Stimulated activated CD4-positive, alpha-beta T cell treated with anti-CD3 and anti-CD28 coated beads, TNF-alpha, amount 100 ng/mL, for 24 hours (primary cell): Measurements from ENCODE around the gene SNRNP200.

ENCODE experiments used
- DNase-seq, 3 experiments: peaks; one replicate each; pipeline ENCODE4 v3.0.0-alpha.2; 2020; ENCODE audit warnings: low read depth in 3 of 3

SNRNP200 gene

DNA sequence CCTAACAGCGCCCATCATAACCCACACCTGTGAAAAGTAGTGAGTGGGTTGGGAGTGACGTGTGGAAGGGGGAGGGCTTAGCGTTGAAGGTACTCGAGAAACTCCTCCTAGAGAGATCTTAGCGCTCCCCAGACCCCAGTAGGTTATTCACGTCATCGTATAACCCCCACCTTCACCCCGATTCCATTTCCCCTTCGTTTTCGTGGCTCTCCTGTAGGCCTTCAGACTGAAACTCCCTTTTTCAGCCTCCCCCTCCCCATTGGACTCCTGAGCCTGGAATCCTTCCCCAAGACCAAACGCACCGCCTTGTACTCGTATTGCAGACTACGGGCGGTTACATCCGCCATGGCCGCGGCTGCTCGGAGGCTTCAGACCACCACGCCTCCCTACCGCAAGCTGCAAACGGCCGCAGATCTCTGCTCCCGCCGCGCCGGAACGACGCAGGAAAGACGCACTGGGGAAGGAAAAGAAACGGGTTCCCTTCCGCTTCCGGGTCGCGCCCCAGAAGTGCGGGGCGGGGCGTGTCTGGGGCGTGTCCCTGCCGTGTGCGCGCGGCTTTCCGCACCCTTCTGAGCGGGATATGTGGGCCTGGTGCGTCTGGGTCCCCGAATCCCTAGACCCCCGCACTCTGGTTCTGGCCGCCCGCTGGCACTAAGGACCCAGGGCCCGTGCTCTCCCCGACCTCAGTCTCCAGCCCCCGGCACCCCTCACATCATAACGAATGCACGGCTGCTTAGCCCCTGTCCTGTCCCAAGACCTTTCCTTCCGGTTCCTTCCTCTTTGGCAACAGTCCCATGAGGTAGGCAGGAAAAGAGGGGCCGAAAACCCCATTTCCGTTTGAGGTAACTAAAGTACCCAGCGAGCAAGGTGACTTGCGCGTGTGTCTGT lies at the start of gene SNRNP200:
TSS of gene SNRNP200 (minus strand) at position 456 of the 888 bp plus-strand sequence. CDS start at position 347, 109 bp downstream.
- peak; percentile 79 to 92 (median 86) for DNase-seq

DNA sequence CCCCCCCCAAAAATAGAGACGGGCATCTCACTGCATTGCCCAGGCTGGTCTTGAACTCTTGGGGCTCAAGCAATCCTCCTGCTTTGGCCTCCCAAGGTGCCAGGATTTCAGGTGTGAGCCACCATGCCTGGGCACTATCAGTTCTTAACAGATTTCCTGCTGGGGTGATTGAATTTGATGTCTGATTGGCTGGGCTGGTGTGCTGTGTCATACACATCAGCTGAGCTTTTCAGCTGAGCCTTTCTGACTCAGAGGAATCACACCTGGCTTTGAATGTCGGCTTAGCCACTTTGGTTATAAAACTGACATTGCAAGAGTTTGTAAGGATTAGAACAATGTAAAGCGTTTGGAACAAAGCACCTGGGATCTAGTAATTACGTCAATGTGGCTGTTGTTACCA lies 49.1 kb upstream of the SNRNP200 start:
- DNase-seq, result no peak

DNA sequence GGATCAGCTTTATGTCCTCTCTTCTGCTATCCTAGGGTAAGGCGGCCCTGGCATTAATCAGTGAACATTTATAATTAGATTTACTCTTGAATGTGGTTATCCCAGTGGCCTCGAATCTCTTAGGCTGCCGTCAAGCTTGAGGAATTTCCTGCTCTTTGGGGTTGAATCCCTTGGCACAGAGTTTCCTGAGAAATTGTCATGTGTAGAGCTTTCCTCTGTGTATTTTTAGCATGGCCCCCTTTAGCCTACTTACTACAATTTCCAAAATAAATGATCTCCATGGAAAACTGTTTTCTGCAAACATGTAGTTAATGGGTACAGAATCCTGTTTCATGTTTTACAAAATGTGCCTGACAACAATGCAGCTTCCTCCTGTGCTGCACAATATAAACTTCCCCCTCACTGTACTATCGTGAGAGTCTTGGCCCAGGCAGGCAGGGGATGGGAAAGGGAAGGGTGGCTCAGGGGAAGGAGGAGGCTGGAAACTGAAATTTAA lies 48.3 kb upstream of the SNRNP200 start:
- no peak for DNase-seq

- DNase-seq, result no peak
These were observed 47.8 kb upstream of the SNRNP200 start for GRCh38 chr2:96353032-96353561.

DNA sequence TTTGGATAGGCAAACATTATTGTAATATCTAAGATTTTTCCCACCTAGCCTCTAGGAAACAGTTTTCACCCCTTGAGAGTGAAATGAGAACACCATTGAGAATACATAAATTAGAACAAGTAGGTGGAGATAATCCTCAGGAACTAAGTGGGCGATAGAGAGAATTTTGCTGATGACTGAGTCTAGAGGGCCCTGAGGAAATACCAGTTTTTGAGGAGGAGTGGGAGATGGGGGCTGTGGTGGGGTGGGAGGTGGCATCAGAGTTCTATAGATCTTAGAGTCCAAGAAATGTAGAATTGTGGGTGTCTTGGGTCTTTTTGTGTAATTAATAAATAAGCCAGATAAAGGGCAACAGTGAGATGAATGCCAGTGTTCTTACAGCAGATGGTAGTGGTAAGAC lies 42.0 kb upstream of the SNRNP200 start:
- no peak for DNase-seq

DNA sequence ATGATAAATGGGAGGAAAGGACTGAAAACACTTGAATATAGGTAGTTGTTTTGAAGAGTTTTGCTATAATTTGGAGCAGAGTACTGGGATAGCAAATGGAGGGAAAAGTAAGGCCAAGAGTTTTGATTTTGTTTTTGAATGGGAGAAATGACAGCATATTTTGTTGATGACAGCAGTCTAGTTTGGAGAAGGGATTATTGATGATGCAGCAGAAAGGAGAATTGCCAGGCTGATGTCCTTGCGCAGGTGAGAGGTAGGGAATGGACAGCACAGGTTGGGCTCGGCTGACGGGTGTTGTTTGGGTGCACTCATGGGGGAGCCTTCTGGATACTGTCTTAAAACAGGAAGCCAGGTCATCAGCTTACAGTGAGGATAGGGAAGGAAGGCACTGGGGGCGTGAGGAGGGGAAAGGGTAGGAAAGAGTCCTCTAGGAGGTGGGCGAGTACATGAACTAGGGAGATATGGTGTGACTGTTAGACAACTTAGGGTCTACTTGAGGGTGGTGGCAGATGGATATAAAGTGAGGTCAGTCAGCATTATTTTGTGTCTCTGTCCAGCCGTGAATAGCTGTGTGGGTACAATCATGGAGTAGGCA lies 40.6 kb upstream of the SNRNP200 start:
- DNase-seq, result no peak

- DNase-seq, result no peak
These were observed 40.1 kb upstream of the SNRNP200 start for GRCh38 chr2:96345438-96345837.

DNA sequence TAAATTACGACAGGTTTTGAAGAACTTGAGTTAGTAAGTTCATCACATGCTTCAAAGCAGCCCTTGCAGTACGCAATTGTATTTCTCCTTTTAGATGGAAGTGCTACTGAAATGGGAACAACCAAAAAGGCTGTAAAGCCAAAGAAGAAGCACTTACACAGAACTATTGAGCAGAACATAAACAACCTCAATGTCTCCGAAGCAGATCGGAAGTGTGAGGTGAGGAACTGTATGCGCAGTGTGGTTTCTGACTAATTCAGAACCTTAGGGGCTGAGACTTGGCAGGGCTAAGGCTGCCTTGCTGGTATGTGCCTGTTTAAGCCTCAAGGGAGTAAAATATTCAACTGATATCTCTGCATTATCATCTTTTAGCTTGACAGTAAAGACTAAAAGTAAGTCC lies 38.7 kb upstream of the SNRNP200 start:
- DNase-seq, result peak in 1 of 3 experiments; percentile 14

DNA sequence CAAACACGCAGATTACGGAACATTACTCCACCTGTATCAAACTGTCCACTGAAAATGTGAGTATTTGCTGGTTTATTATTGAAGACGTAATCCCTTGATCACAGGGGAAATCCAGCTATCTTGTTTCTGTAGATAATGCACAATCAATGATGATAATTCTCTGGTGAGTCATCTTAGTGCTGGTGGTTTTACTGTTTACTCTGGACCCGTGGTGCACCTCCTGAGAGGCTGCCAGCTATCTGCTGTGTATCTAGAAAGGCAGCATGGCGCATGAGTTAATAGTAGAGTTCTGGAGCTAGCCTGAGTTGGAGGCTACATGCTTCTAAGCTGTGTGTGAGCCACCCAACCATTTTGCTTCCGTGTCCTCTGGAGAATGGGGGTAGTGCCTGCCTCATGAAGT lies 36.7 kb upstream of the SNRNP200 start:
- no peak for DNase-seq

GRCh38 chr2:96341641-96342040 lies 36.3 kb upstream of the SNRNP200 start:
- DNase-seq, result no peak

DNA sequence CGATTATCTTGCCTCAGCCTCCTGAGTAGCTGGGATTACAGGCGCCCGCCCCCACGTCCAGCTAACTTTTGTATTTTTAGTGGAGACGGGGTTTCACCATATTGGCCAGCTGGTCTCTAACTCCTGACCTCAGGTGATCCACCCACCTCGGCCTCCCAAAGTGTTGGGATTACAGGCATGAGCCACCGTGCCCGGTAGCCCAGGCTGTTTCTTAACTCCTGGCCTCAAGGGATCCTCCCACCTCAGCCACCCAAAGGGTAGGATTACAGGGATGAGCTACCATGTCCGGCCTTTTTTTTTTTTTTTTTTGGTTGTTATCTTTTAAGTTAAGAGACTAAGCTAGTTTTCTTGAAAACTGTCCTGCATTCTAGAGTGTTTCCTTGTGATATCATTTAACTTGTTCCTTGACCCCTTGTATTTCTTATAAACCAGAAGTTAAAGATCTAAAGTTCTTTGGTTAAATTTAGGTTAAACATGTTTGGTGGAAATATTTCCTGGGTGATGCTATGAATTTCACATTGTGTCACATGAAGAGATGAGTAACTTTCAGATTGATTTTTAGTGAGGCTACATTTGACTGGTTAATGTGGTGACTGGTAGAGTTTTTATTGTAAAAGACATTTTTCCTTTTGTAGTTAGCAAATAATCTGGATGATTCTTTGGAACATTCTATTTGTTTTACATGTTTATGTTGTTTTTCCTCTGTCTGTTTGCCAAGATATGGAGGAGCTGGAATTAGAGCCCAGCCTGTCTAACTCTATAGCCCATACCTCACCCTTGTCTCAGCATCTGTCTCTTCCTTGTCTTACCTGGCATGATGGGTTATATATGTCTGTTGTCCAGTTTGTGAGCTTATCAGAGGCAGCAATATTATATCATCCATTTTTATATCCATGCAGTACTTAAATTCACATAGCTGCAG lies 35.4 kb upstream of the SNRNP200 start:
- no peak for DNase-seq

DNA sequence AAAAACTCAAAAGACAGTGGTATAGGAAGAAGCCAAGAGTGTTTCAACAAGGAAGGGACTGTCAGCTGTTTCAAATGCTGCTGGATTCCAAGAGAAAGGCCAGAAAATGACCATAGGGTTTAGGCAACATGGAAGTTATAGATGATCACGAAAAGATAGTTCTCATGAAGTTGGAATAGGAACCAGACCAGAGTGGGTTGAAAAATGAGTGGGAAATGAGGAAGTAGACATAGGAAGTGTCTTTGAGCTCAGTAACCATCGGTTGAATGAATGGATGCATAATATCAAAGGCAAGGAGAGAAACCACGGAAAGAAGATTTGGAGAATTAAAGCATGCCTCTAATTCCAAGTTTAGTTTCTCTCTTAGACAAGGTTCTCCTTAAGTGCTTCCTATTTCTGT lies 31.5 kb upstream of the SNRNP200 start:
- no peak for DNase-seq

DNA sequence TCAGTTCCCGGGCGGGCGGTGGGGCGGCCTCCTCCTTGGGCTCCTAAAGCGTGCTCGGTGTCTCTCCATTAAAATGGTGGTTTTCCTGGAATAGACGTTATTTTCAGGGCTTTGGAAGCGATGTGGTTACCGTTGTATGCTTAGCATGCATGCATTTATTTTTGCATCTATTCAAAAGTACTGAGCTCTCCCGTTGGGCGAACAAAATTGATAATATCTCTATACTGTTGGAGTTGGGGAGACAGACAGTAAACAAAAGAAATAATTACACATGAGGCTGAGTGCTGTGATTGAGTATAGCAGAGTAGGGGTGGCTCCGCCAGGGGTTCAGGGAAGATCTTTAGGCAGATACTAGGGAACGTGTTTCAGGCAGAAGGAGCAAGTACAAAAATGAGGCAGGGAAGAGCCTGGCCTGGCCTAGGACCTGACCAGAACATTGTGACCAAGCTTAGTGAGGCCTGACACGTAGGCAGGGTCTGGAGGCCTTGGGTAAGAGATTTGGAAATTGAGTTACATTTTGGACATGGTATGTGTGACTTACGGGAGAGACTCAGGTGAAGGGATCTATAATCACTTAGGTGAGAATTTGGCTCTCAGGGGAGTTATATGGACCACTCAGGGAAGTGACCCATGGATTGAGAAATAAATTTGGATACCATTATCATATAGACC lies 30.9 kb upstream of the SNRNP200 start:
- DNase-seq, result no peak

GRCh38 chr2:96333708-96334107 lies 28.4 kb upstream of the SNRNP200 start:
- no peak for DNase-seq

GRCh38 chr2:96330407-96330806 lies 25.1 kb upstream of the SNRNP200 start:
- DNase-seq, result no peak

GRCh38 chr2:96329874-96330273 lies 24.5 kb upstream of the SNRNP200 start:
- no peak for DNase-seq

DNA sequence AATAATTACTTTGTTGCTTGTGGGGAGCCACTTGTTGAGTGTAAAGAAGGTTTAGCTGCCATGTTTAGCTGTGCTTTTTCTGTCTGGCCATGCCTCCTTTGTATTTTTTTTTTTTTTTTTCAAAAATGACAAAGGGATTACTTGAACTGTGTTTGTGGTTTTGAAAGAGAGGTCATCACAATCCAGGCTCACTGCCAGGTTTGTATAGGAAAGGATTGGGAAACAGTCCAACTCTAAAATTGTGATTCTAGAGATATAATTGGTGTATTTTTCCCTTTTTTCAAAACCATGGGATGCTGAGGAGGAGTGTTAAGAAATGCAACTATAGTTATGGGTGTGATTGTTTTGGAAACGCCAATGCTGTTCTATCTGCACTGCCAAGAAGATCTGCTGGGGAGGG lies 24.1 kb upstream of the SNRNP200 start:
- no peak for DNase-seq

DNA sequence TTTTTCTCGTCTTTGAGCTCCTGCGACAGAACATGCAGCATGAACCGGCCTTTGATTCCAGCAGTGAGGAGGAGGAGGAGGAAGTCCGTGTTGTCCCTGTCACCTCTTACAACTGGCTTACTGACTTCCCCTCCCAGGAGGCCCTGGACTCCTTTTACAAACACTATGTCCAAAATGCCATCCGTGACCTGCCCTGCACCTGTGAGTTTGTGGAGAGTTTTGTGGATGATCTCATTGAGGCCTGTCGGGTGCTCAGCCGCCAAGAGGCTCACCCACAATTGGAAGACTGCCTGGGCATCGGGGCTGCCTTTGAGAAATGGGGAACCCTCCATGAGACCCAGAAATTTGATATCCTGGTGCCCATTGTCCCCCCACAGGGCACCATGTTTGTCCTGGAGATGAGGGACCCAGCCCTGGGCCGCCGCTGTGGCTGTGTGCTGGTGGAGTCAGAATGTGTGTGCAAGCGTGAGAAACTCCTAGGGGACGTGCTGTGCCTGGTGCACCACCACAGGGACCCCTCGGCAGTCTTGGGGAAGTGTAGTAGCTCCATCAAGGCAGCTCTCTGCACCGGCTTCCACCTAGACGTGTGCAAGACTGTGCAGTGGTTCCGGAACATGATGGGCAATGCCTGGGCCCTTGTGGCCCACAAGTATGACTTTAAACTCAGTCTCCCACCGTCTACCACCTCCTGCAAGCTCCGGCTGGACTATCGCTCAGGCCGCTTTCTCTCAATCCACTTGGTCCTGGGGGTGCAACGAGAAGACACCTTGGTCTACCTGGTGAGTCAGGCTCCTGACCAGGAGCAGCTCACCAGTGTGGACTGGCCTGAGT lies 21.9 kb upstream of the SNRNP200 start:
- DNase-seq, result no peak

- no peak for DNase-seq
These were observed 21.2 kb upstream of the SNRNP200 start for GRCh38 chr2:96326564-96326963.

GRCh38 chr2:96325884-96326255 lies 20.5 kb upstream of the SNRNP200 start:
- peak in 1 of 3 experiments; percentile 33 for DNase-seq
